Eye (tissue), 1 donor: ENCODE measurements around the gene LAIR1.
"Not testable (repeated sequence)": the region's sequence is repeated elsewhere in the genome, so short reads cannot be mapped to it uniquely, and the experiment has no call there.

Experiments used
- DNase-seq: peaks from one replicate; pipeline ENCODE4 v3.0.0-alpha.2; 2015

The LAIR1 gene

DNA sequence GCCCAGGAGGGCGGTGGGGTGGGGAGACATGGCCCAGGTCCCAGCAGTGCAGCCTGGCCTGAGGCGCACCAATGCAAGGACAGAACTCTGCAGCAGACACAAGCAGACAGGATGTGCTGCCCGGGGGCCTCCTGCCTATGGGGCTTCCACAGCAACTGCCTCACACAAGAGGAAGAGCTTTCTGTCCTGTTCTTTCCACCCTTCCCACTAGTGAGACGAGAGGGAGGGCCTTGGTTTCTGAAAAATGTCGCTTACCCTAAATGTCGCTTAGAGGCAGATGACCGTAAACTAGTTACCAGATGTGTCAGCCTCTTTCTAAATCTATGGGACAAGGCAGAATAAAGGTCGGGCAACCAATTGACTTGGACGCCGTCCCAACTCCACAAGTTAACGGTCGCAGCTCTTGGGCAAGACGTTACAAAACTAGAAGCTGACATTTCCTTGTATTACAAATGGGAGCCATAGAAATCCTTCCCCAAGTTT lies at the start of gene LAIR1:
Gene LAIR1, minus strand, starts transcription at position 157 of the 483 bp plus-strand sequence. Its CDS starts 127 bp downstream, at position 30.
- no peak for DNase-seq

DNA sequence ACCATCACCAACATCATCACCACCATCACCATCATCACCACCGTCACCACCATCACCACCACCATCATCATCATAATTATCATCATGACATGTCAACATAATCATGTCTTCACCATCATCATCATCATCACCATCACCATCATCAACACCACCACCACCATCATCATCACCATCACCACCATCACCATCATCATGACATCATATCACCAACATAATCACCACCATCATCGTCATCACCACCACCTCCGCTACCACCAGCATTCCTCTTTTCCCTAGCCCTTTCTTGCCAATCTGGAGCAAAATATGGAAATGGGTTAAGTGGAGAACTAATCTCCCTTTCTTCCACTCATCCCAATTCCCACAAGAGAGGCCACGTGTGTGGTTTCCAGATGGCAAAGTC lies 49.4 kb upstream of the LAIR1 start:
- no peak for DNase-seq

DNA sequence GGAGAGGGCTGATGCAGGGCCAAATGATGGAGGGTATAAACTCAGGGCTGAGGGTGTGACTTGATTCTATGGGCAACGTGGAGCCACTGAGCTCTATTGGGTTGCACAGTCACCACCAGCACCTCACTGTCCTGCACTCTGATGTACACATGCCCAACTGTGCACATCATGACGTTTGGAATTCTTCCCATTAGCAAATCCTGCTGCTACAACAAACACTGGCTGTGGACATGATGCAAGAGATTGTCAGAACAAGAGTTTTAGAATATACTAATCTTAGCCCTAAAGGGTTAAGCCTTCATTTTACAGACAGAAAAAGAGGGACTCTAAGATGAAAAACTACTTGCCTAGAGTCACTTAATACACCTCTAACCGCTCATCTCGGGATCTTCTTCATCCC lies 48.1 kb upstream of the LAIR1 start:
- DNase-seq = no peak

- DNase-seq = no peak
Measured at GRCh38 chr19:54411033-54411432, 46.3 kb upstream of the LAIR1 start.

GRCh38 chr19:54408456-54409026 lies 43.8 kb upstream of the LAIR1 start:
- no peak for DNase-seq

- no peak for DNase-seq
Measured at GRCh38 chr19:54407780-54408179, 43.0 kb upstream of the LAIR1 start.

GRCh38 chr19:54405628-54406027 lies 40.9 kb upstream of the LAIR1 start:
- no peak for DNase-seq

- DNase-seq = no peak
Measured at GRCh38 chr19:54403054-54403453, 38.3 kb upstream of the LAIR1 start.

DNA sequence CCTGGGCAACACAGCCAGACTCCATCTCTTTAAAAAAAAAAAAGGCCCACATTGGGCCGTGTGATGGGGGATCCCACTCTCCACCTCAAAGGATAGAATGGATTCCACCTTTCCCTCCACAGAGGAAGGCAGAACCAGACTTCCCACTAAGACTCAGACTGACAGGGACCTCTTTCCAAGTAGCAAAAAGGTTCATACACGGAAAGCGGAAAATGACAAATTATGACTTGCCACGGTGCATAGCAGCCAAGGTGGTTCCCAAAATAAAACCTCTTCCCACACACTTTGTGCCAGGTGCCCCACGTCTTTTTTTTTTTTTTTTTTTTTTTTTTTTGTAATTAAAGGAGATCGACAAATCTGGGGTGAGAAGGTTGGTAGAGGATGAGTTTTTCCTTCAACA lies 36.2 kb upstream of the LAIR1 start:
- no peak for DNase-seq

- no peak for DNase-seq
Measured at GRCh38 chr19:54399189-54399588, 34.5 kb upstream of the LAIR1 start.

DNA sequence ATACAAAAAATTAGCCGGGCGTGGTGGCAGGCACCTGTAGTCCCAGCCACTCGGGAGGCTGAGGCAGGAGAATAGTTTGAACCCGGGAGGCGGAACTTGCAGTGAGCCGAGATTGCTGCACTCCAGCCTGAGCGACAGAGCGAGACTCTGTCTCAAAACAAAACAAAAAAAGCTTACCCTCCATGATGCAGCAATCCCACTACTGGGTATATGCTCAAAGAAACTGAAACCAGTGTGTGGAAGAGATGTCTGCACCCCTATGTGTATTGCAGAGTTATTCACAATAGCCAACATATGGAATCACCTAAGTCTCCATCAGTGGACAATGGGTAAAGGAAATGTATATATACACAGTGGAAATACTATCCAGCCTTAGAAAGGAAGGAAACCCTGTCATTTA lies 31.0 kb upstream of the LAIR1 start:
- no peak for DNase-seq

DNA sequence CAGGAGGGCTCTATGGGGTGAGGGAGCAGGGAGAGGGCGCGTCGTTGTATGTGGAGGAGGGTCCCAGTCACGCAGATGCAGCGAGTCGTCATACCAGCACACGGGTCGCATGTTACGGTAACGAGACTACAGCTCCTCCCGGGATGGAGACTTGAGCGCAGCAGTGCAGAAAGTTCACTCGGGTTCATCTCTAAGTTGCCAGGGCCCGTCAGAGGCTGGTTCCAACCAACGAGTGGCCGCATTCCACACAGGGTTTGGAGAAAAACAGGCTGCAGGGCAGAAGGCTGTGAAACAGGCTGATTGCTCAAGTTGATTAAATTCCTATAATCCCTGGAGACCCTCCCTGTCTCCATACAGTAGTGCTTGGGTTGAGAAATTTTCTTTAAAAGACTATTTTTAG lies 28.6 kb upstream of the LAIR1 start:
- peak; percentile 12 for DNase-seq

- DNase-seq = no peak
Measured at GRCh38 chr19:54392105-54392504, 27.4 kb upstream of the LAIR1 start.

GRCh38 chr19:54391589-54392061 lies 26.9 kb upstream of the LAIR1 start:
- no peak for DNase-seq

- peak; percentile 90 for DNase-seq
Measured at GRCh38 chr19:54390942-54391577, 26.3 kb upstream of the LAIR1 start.

DNA sequence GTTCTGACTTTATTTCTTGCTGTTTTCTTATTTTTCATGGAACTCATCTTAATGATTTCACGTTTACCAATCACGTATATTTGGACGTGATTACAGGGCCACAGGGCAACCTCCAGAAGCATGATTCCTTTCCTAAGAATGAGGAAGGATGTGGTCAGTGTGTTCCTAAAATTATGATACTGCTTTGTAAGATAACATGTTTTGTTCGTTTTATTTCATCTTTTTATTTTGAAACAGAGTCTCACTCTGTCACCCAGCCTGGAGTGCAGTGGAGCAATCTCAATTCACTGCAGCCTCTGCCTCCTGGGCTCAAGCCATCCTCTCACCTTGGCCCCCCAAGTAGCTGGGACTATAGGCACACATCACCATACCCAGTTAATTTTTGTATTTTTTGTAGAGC lies 24.8 kb upstream of the LAIR1 start:
- DNase-seq = no peak

GRCh38 chr19:54388802-54389139 lies 24.0 kb upstream of the LAIR1 start:
- DNase-seq = no peak

DNA sequence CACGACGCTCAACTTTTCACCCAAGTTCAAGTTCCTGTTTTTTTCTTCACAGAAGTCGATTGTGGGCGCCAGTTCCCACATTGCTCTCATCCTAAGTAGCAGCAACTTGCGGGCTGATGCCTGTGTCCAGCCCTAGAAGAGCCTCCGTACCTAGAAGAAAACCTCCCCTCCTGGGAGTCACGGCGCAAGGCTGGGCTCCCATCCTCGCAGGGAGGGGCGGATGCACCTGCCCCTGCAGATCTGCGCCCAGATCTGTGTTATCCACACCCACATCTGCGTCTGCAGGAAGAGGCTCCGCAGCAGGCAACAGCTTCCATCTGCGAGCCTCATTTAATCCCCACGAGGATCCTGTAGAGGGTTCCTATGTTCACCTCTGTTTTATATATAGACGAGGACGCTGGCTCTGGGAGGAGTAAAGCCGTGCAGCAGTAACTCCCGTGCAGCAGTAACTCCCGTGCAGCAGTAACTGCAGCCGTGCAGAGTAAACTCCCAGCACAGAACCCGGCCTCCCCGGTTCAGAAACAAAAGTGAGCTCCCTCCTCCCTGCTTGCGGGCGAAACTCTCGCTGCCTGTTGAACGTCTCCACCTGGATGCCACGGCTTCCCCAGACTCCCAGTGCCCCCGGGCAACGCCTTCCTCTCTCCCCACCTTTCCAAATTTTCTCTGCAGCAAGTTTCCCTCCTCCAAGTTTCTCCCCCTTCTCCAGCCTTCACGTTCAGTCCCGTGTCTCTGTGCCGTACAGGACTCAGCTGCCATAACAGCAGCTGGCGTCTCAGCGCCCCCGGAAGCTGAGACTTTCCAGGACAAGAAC lies 23.5 kb upstream of the LAIR1 start:
- peak; percentile 34 for DNase-seq

DNA sequence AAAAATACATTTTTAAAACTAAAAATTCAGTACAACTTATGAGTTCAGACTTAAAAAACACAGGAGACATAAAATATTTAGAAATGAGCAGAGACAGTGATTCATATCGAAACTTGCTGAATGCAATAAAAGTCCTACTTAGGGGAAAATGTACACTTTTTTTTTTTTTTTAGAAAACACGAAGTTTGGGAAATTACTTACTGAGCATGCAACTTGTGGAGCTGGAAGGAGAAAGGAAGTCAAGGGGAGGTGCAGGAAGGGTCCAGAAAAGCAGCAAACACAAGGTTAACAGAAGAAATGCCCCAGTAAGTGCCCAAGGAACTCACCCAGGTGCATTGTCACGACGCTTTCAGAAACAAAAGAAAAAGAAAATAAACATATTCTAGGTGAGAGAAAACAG lies 18.6 kb upstream of the LAIR1 start:
- DNase-seq = no peak

DNA sequence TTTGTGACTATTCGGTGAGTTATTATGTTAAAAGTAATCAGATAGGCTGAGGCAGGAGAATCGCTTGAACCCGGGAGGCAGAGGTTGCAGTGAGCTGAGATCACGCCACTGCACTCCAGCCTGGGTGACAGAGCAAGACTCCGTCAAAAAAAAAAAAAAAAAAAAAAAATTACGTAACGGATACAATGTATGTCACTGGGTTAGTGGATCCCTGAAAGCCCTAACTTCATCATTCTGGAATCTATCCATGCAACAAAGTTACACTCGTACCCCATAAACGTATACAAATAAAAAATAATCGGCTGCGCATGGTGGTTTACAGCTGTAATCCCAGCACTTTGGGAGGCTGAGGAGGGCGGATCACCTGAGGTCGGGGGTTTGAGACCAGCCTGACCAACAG lies 17.3 kb upstream of the LAIR1 start:
- not testable (repeated sequence) for DNase-seq

- DNase-seq = no peak
Measured at GRCh38 chr19:54380897-54381296, 16.2 kb upstream of the LAIR1 start.

DNA sequence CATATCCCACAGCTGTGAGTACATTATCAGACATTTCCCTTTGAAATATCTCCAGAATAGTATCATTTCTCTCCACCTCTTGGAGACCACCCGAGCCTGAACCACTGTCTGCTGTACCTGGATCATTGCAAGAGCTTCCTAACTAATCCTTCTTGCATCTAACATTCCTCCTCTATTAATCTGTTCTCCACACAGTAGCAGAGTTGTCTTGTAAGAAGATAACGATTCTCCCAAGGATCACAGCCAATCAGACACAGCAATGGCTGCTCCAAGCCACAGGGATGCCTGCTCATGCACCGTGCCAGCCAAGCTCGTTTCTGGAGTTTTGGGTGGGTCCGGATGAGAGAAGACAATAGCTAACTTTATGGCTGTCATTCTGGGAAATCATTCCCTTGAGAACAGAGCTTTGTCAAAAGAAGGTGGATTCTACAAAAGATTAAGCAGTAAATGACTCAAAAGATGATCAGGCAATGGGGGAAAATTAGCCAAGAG lies 14.5 kb upstream of the LAIR1 start:
- DNase-seq = no peak

- DNase-seq = no peak
Measured at GRCh38 chr19:54376610-54377285, 12.0 kb upstream of the LAIR1 start.
